SK-N-MC (cell line): ENCODE results near the gene ACSL4.

Experiments used
- EZH2 ChIP-seq: fragments of 200-600 bp; sonication (generic); IDR thresholded peaks from one replicate; pipeline ENCODE4 v1.6.1; 2017; ENCODE audit warnings: antibody characterized with exemption
- FOXP2 ChIP-seq: optimal IDR thresholded peaks from 2 replicates; pipeline ENCODE3; 2011; ENCODE audit warnings: mild to moderate bottlenecking, moderate library complexity; ENCODE audit not compliant: insufficient read depth; ENCODE audit errors: extremely low read length, control extremely low read depth
- POLR2AphosphoS5 ChIP-seq: IDR thresholded peaks from 2 replicates; pipeline ENCODE4 v1.6.1; 2012; ENCODE audit warnings: mild to moderate bottlenecking, low read depth, low read length, borderline replicate concordance

DNA sequence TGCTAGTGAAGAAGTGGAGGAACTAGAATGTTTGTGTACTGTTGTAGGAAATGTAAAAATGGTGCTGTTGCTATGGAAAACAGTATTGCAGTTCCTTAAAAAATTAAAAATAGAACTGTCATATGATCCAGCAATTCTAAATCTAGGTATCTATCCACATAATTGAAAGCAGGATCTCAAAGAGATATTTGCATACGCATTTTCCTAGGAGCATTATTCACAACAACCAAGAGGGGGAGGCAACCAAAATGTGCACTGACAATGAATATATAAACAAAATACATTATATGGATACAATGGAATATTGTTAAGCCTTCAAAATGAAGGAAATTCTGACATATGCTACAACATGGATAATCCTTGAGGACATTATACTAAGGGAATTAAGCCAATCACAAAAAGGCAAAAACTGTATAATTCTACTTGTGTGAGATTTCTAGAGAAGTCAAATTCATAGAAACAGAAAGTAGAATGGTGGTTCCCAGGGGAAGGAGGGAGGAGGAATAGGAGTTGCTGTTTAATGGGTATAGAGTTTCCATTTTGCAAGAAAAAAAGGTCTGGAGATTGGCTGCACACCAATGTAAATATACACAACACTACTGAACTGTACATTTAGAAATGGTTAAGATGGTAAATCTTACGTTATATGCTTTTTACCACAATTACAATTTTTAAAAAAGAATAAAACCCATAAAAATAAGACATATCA is 72.5 kb downstream of the ACSL4 start:
- TF ChIP-seq POLR2AphosphoS5 (no peak), EZH2 (no peak), FOXP2 (no peak)
